GM23338 (cell line): ENCODE results near the gene GDAP1L1.

Experiments
- CREB1 ChIP-seq: fragments of 250-450 bp; sonication (Bioruptor Pico); IDR thresholded peaks from 2 replicates; pipeline ENCODE4 v1.5.0; 2020; ENCODE audit warnings: low read depth, mild to moderate bottlenecking, moderate library complexity
- EZH2 ChIP-seq: fragments of 200-600 bp; sonication (generic); IDR thresholded peaks from one replicate; pipeline ENCODE4 v1.8.0; 2017; ENCODE audit warnings: antibody characterized with exemption, mild to moderate bottlenecking, low read depth; ENCODE audit not compliant: unreplicated experiment
- EZH2phosphoT487 ChIP-seq: fragments of 200-600 bp; sonication (generic); IDR thresholded peaks from one replicate; pipeline ENCODE4 v1.8.1; 2018; ENCODE audit warnings: antibody characterized with exemption; ENCODE audit not compliant: unreplicated experiment
- JUNB ChIP-seq: IDR thresholded peaks from one replicate; pipeline ENCODE4 v1.6.1; 2016; ENCODE audit warnings: antibody characterized with exemption; ENCODE audit not compliant: unreplicated experiment
- POLR2AphosphoS5 ChIP-seq: IDR thresholded peaks from 2 replicates; pipeline ENCODE4 v1.6.1; 2016; ENCODE audit warnings: antibody characterized with exemption, low read depth
- STAT1 ChIP-seq: IDR thresholded peaks from one replicate; pipeline ENCODE4 v1.6.1; 2016; ENCODE audit warnings: antibody characterized with exemption; ENCODE audit not compliant: unreplicated experiment
- ZNF114 ChIP-seq: fragments of 250-450 bp; sonication (Bioruptor Pico); IDR thresholded peaks from 2 replicates; pipeline ENCODE4 v1.5.0; 2020; ENCODE audit warnings: mild to moderate bottlenecking, moderate library complexity
- ZNF331 ChIP-seq: fragments of 250-450 bp; sonication (Bioruptor Pico); IDR thresholded peaks from 2 replicates; pipeline ENCODE4 v1.5.0; 2020; ENCODE audit warnings: low read depth, mild to moderate bottlenecking, moderate library complexity
- TF ChIP-seq, protein P1 (sequence below), 2 experiments: fragments of 200-600 bp in 1 of 2; sonication (generic) in 1 of 2; conservative IDR thresholded peaks; 2 replicates each; pipeline versions ENCODE4 v1.5.1 to v1.6.1; 2016 to 2017; ENCODE audit warnings: antibody characterized with exemption in 2 of 2, low read depth in 2 of 2, mild to moderate bottlenecking in 2 of 2, moderate library complexity in 1 of 2
- TF ChIP-seq, protein P2 (sequence below): IDR thresholded peaks from one replicate; pipeline ENCODE4 v1.6.1; 2018; ENCODE audit warnings: antibody characterized with exemption; ENCODE audit not compliant: unreplicated experiment
- TF ChIP-seq, protein P3 (sequence below): fragments of 250-450 bp; sonication (Bioruptor Pico); IDR thresholded peaks from 2 replicates; pipeline ENCODE4 v1.5.0; 2020; ENCODE audit warnings: mild to moderate bottlenecking, moderate library complexity
- TF ChIP-seq, protein P4 (sequence below): IDR thresholded peaks from 2 replicates; pipeline ENCODE4 v1.6.1; 2016; ENCODE audit warnings: antibody characterized with exemption

GRCh38 chr20:44326391-44327159, 79.5 kb downstream of the GDAP1L1 start:
- TF ChIP-seq, protein P1, sequence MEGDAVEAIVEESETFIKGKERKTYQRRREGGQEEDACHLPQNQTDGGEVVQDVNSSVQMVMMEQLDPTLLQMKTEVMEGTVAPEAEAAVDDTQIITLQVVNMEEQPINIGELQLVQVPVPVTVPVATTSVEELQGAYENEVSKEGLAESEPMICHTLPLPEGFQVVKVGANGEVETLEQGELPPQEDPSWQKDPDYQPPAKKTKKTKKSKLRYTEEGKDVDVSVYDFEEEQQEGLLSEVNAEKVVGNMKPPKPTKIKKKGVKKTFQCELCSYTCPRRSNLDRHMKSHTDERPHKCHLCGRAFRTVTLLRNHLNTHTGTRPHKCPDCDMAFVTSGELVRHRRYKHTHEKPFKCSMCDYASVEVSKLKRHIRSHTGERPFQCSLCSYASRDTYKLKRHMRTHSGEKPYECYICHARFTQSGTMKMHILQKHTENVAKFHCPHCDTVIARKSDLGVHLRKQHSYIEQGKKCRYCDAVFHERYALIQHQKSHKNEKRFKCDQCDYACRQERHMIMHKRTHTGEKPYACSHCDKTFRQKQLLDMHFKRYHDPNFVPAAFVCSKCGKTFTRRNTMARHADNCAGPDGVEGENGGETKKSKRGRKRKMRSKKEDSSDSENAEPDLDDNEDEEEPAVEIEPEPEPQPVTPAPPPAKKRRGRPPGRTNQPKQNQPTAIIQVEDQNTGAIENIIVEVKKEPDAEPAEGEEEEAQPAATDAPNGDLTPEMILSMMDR (conservative IDR thresholded peaks at IDR 0.05; ENCODE audit: low read depth in 2 of 2), result no peak
- TF ChIP-seq POLR2AphosphoS5 (no peak), CREB1 (peak; percentile 25; the same call in 1 of the 2 replicates), EZH2phosphoT487 (no peak), EZH2 (no peak), STAT1 (no peak), JUNB (no peak), ZNF114 (CRISPR knock-in tag) (no peak), ZNF331 (CRISPR knock-in tag) (no peak)
- TF ChIP-seq, protein P2, sequence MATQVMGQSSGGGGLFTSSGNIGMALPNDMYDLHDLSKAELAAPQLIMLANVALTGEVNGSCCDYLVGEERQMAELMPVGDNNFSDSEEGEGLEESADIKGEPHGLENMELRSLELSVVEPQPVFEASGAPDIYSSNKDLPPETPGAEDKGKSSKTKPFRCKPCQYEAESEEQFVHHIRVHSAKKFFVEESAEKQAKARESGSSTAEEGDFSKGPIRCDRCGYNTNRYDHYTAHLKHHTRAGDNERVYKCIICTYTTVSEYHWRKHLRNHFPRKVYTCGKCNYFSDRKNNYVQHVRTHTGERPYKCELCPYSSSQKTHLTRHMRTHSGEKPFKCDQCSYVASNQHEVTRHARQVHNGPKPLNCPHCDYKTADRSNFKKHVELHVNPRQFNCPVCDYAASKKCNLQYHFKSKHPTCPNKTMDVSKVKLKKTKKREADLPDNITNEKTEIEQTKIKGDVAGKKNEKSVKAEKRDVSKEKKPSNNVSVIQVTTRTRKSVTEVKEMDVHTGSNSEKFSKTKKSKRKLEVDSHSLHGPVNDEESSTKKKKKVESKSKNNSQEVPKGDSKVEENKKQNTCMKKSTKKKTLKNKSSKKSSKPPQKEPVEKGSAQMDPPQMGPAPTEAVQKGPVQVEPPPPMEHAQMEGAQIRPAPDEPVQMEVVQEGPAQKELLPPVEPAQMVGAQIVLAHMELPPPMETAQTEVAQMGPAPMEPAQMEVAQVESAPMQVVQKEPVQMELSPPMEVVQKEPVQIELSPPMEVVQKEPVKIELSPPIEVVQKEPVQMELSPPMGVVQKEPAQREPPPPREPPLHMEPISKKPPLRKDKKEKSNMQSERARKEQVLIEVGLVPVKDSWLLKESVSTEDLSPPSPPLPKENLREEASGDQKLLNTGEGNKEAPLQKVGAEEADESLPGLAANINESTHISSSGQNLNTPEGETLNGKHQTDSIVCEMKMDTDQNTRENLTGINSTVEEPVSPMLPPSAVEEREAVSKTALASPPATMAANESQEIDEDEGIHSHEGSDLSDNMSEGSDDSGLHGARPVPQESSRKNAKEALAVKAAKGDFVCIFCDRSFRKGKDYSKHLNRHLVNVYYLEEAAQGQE, result no peak
- TF ChIP-seq, protein P3, sequence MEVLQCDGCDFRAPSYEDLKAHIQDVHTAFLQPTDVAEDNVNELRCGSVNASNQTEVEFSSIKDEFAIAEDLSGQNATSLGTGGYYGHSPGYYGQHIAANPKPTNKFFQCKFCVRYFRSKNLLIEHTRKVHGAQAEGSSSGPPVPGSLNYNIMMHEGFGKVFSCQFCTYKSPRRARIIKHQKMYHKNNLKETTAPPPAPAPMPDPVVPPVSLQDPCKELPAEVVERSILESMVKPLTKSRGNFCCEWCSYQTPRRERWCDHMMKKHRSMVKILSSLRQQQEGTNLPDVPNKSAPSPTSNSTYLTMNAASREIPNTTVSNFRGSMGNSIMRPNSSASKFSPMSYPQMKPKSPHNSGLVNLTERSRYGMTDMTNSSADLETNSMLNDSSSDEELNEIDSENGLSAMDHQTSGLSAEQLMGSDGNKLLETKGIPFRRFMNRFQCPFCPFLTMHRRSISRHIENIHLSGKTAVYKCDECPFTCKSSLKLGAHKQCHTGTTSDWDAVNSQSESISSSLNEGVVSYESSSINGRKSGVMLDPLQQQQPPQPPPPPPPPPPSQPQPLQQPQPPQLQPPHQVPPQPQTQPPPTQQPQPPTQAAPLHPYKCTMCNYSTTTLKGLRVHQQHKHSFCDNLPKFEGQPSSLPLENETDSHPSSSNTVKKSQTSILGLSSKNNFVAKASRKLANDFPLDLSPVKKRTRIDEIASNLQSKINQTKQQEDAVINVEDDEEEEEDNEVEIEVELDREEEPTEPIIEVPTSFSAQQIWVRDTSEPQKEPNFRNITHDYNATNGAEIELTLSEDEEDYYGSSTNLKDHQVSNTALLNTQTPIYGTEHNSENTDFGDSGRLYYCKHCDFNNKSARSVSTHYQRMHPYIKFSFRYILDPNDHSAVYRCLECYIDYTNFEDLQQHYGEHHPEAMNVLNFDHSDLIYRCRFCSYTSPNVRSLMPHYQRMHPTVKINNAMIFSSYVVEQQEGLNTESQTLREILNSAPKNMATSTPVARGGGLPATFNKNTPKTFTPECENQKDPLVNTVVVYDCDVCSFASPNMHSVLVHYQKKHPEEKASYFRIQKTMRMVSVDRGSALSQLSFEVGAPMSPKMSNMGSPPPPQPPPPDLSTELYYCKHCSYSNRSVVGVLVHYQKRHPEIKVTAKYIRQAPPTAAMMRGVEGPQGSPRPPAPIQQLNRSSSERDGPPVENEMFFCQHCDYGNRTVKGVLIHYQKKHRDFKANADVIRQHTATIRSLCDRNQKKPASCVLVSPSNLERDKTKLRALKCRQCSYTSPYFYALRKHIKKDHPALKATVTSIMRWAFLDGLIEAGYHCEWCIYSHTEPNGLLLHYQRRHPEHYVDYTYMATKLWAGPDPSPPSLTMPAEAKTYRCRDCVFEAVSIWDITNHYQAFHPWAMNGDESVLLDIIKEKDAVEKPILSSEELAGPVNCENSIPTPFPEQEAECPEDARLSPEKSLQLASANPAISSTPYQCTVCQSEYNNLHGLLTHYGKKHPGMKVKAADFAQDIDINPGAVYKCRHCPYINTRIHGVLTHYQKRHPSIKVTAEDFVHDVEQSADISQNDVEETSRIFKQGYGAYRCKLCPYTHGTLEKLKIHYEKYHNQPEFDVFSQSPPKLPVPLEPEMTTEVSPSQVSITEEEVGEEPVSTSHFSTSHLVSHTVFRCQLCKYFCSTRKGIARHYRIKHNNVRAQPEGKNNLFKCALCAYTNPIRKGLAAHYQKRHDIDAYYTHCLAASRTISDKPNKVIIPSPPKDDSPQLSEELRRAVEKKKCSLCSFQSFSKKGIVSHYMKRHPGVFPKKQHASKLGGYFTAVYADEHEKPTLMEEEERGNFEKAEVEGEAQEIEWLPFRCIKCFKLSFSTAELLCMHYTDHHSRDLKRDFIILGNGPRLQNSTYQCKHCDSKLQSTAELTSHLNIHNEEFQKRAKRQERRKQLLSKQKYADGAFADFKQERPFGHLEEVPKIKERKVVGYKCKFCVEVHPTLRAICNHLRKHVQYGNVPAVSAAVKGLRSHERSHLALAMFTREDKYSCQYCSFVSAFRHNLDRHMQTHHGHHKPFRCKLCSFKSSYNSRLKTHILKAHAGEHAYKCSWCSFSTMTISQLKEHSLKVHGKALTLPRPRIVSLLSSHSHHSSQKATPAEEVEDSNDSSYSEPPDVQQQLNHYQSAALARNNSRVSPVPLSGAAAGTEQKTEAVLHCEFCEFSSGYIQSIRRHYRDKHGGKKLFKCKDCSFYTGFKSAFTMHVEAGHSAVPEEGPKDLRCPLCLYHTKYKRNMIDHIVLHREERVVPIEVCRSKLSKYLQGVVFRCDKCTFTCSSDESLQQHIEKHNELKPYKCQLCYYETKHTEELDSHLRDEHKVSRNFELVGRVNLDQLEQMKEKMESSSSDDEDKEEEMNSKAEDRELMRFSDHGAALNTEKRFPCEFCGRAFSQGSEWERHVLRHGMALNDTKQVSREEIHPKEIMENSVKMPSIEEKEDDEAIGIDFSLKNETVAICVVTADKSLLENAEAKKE, result no peak
- TF ChIP-seq, protein P4, sequence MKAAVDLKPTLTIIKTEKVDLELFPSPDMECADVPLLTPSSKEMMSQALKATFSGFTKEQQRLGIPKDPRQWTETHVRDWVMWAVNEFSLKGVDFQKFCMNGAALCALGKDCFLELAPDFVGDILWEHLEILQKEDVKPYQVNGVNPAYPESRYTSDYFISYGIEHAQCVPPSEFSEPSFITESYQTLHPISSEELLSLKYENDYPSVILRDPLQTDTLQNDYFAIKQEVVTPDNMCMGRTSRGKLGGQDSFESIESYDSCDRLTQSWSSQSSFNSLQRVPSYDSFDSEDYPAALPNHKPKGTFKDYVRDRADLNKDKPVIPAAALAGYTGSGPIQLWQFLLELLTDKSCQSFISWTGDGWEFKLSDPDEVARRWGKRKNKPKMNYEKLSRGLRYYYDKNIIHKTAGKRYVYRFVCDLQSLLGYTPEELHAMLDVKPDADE, result no peak
